HG03565 (cell line): ENCODE results near the gene GMPR.

Experiments used
- ATAC-seq: cut with Tn5 transposase; IDR thresholded peaks from one replicate; pipeline ENCODE4 v1.9.1; 2021; ENCODE audit warnings: mild to moderate bottlenecking, moderate library complexity; ENCODE audit not compliant: unreplicated experiment

GMPR gene

GRCh38 chr6:16324606-16325225 is 86.3 kb downstream of the GMPR start:
- no peak for ATAC-seq

DNA sequence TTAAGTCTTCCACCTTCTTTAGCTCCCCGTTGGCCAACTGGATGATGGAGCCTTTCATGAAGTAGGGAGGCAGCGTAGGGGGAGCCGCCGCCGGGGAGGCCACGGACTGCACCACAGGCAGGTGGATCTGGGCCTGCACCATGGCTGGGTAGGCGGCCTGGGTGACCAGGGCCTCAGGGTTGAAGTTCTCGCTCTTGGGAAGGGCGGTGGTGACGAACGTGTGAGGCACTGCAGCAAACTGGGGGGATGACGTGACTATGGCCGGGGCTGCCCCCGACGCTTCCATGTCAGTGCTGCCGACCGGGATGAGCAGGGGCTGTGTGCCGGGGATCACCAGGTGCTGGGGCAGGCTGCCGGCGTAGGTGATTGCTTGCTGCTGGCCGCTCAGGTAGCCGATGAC is 88.1 kb downstream of the GMPR start:
- ATAC-seq, result no peak

GRCh38 chr6:16326971-16327776 is 88.8 kb downstream of the GMPR start:
- ATAC-seq, result no peak

DNA sequence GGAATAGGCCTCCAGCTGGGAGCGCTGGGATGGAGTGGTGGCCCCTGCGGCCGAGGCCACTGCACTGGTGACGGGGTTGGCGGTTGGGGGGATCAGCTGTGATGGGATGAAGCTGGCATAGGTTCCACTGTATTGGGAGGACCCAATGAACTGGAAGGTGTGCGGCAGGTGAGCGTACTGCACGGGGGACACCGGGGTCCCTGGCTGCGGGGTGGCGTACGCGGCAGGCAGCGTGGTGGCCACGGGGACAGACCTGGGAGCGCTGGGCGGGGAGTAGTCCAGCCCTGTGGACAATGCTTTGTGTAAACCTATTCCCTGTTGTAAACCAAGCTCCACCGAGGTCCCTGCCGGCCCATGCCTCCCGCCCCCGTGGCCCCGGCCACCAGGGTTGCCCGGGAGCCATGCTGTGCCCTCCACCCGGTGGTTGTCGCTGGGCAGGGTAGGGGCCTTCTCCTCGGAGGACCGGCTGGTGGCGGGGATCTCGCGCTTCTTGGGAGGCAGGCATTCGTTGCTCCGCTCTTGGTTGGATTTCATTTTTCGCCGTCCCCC is 89.5 kb downstream of the GMPR start:
- no peak for ATAC-seq

- ATAC-seq, result no peak
Measured at GRCh38 chr6:16329233-16329632, 90.8 kb downstream of the GMPR start.

DNA sequence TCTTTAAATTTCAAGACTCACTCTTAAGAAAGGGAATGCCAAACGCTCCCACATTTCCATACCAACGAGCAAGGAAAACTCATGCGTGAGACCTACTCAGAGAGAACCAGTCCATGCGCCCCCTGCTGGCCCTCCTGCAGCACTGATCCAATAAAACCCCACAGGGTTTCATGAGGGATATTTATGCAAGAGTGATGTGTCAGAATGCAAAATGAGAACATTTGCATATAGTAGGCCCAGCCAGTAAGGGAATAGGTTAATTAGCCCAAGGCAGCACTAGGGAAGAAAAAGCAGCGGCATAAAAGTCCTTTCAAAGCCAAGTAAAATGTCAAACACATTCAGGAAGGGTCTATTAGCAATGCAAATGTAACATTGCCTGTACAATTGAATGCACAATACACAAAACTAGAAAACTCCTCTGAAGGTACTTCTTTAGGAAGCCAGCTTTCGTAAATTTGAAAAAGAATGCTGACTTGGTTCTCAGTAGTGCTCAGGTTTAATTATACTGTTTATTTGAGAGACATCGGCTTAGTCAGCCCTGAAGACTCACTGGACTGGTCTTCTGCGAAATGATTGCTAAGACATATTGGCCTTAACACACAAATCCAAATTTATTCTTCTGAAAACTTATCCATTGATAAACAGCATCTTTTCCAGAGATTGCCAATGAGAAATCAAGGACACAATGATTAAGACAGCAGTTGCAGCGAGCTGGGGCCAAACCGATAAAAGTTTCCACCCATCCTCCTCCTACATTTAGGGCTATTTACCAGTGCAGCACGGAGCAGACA is 93.2 kb downstream of the GMPR start:
- ATAC-seq, result peak; percentile 38

DNA sequence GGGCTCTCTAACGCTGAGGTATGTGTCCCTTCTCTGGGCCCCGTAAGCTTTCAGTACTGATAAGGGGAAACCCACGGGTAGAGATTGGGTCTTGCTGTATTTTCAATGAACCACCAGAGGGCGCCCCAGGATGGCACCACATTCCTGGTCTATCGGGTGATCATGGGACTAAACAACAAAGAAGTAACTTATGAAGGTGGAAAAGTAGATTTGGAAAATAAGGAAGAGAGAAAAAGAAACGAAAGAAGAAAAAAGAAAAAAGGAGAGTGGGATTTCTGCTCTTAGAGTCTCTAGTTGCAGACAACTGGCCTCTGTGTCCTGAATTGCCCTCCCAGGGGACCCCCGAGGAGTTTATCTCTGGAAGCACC is 93.8 kb downstream of the GMPR start:
- peak; percentile 74 for ATAC-seq

DNA sequence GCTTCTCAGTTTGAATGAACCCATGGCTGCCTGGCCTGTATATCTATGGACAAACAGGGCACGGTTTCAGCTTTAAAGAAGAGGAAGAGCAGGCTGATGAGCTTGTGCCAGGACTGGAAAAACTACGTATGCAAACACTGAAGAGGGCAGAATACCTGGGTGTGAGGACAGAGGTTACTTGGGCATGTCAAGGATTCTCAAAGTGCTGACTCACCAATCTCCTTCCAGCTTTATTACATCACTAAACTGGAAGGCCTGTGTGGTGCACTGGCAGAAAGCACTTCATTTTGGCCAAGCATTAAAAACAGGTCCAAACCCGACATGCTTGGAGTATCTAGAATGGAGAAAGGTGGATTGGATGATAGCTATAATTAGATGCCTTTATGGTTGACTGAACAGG is 95.2 kb downstream of the GMPR start:
- ATAC-seq, result no peak

- ATAC-seq, result no peak
Measured at GRCh38 chr6:16334671-16335070, 96.3 kb downstream of the GMPR start.

GRCh38 chr6:16335176-16335575 is 96.8 kb downstream of the GMPR start:
- ATAC-seq, result no peak

DNA sequence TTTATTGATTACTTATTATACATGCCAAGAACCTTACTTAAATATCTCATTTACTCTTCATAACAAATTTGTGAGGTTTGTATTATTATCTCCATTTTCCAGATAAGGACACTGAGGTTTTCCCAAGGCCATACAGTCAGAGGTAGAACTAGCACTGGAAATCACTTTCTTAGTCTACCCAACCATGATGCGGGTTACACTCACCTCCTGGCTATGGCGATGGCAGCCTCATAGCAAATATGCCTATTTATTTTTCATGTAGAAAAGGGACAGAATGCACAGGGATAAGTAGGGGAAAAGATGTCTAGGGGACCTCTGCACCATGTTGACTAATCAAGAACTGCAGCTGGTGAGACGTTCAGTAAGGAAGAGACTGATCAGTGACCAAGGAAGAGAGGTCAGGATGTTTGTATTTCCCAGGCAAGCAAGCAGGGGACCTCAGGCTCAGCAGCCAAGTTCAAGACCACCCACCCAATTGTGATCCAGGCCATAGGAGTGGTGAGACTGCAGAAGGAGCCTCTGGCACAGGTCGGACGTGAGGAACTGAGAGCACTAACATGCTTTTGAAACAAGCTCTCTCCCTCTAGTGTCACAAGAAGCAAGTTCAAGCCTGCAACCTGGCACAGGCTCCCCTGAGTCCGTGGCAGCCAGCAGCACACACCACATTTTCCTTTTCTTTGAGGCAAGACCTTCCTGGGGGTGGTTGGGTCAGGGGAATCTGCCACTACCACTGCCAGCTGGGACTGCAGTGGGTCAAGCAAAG is 97.8 kb downstream of the GMPR start:
- ATAC-seq, result no peak

DNA sequence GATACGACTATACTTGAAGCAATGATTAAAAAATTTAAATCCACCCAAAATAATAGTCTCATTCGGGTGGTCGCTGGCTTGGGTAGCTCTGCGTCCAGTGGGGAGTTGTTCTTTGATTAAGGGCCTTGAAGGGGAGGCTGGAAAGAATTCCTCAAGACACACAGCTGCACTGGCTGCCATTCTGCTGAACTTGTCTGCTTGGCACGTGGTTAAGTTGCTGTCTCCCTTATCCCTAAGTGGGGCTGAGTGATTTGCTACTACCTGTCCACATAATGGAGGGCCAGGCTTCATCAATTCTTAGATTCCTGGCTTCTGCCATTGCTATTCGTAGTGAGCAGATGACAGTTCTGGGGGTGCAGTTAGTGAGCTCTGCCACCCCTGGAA is 98.5 kb downstream of the GMPR start:
- ATAC-seq, result no peak

GRCh38 chr6:16337295-16337975 is 99.0 kb downstream of the GMPR start:
- no peak for ATAC-seq

GRCh38 chr6:16338577-16339264 is 100.3 kb downstream of the GMPR start:
- ATAC-seq, result no peak

GRCh38 chr6:16339265-16339587 is 100.8 kb downstream of the GMPR start:
- ATAC-seq, result no peak

DNA sequence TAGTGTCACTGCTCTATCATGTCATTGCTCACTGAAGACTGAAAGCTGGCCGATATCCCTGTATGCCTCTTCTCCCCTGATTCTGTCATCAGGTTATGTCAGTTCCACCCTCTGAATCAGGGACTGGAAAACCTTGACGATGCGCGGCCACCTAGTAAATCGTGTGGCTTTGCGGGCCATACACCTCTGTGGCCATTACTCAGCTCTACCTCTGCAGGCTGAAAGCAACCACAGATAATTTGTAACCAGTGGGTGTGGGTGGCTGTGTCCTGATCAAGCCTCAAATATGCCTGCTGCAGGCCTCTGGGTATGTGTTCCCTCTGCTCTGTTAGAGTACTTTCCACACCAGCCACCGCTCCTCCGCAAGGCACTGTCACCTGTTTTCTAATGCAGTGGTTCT is 105.2 kb downstream of the GMPR start:
- ATAC-seq, result no peak

DNA sequence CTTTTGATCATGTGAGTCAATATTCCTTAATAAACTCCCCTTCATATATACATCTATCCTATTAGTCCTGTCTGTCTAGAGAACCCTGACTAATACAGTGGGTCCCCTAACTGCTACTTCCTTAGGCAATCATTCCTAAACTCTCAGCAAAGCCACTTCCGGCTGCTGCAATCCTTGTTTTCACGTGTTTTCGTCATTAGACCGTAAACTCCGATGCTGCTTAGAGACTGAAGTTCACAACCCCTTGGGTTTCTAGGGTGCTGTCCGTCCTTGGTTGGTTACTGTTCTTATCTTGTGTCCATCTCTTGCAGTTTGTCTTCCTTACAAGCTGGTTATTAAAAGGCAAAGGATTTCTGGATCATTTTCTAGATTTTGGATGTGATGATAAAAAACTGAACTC is 106.4 kb downstream of the GMPR start:
- ATAC-seq, result no peak
